A549 (cell line): Measurements from ENCODE around the gene CA7. TPM values are rescaled to one million over a fixed set of nuclear protein-coding genes. Genes with fewer than 3 reads are reported as not detected.

Experiments used
- ATAC-seq, 2 experiments: fragments of 200-7000 bp in 1 of 2; fragments of >200 bp in 1 of 2; cut with Nextera tagmentation in 1 of 2; cut with Tn5 transposase in 1 of 2; 3 replicates each; pipeline versions ENCODE4 v1.8.0 to v1.9.1; 2018 to 2020; ENCODE audit warnings: mild to moderate bottlenecking in 1 of 2, moderate library complexity in 1 of 2
- CTCF ChIA-PET: fragments of 300-600 bp; sonication (Branson Sonifier 250); formaldehyde crosslinking; extraction: SDS; loops from one replicate; lab custom pipeline; 2021; ENCODE audit warnings: antibody characterized with exemption, inconsistent platforms; lab: Yijun Ruan, JAX
- POLR2A ChIA-PET: fragments of 350-600 bp; formaldehyde crosslinking; extraction: SDS; loops from one replicate; lab custom pipeline; 2021; ENCODE audit warnings: antibody characterized with exemption, inconsistent platforms; lab: Yijun Ruan, JAX
- DNase-seq, 2 experiments: peaks; one replicate each; pipeline versions ENCODE4 v3.0.0 to v3.0.0-alpha.2; 2011 to 2016; ENCODE audit warnings: low read depth in 1 of 2, low spot score in 1 of 2
- FAIRE-seq: peaks from 2 replicates; lab custom pipeline; 2011; peaks lifted over from hg19 to GRCh38; lab: Jason Lieb, UNC
- H3K27ac ChIP-seq, 2 experiments: fragments of >200 bp; sonication (Bioruptor Twin); formaldehyde crosslinking; 3 replicates each; pipeline ENCODE4 v1.5.1; 2016 to 2017
- H3K4me1 ChIP-seq: fragments of >200 bp; sonication (Bioruptor Twin); formaldehyde crosslinking; 3 replicates; pipeline ENCODE4 v1.6.1; 2016
- H3K4me2 ChIP-seq: fragments of >200 bp; sonication (Bioruptor Twin); formaldehyde crosslinking; 3 replicates; pipeline ENCODE4 v1.6.1; 2016
- H3K4me3 ChIP-seq: fragments of >200 bp; sonication (Bioruptor Twin); formaldehyde crosslinking; 3 replicates; pipeline ENCODE4 v1.5.1; 2016
- H3K9me3 ChIP-seq: fragments of >200 bp; sonication (Bioruptor Twin); formaldehyde crosslinking; 3 replicates; pipeline ENCODE4 v1.6.1; 2016
- ATOH8 ChIP-seq: fragments of 250-450 bp; sonication (Bioruptor Pico); IDR thresholded peaks from 2 replicates; pipeline ENCODE4 v1.5.0; 2020; ENCODE audit warnings: low read depth, mild to moderate bottlenecking, moderate library complexity
- BHLHE40 ChIP-seq: IDR thresholded peaks from 2 replicates; pipeline ENCODE4 v1.6.1; 2012; ENCODE audit warnings: low read depth, low read length, inconsistent platforms
- CBX2 ChIP-seq: fragments of 200-600 bp; sonication (generic); IDR thresholded peaks from 2 replicates; pipeline ENCODE4 v1.6.1; 2016; ENCODE audit warnings: low read depth, mild to moderate bottlenecking, borderline replicate concordance
- CBX8 ChIP-seq: fragments of 200-600 bp; sonication (generic); IDR thresholded peaks from 2 replicates; pipeline ENCODE4 v1.6.1; 2016
- CHD2 ChIP-seq: fragments of 150-350 bp; IDR thresholded peaks from 2 replicates; pipeline ENCODE4 v1.6.1; 2014; ENCODE audit warnings: low read length; ENCODE audit not compliant: partially characterized antibody
- CTCF ChIP-seq: fragments of >200 bp; sonication (Bioruptor Twin); formaldehyde crosslinking; IDR thresholded peaks from 3 replicates; pipeline ENCODE4 v1.5.1; 2016
- EHF ChIP-seq: fragments of 250-450 bp; sonication (Bioruptor Pico); IDR thresholded peaks from 2 replicates; pipeline ENCODE4 v1.5.0; 2020; ENCODE audit warnings: mild to moderate bottlenecking
- EP300 ChIP-seq, 2 experiments: fragments of >200 bp; sonication (Bioruptor Twin); formaldehyde crosslinking; IDR thresholded peaks; 2 replicates in 1 of 2; 3 replicates in 1 of 2; pipeline ENCODE4 v1.6.1; 2016 to 2017
- HEYL ChIP-seq: fragments of 250-450 bp; sonication (Bioruptor Pico); IDR thresholded peaks from 2 replicates; pipeline ENCODE4 v1.8.0; 2021; ENCODE audit warnings: mild to moderate bottlenecking, moderate library complexity
- JUN ChIP-seq, 2 experiments: fragments of >200 bp; sonication (Bioruptor Twin); formaldehyde crosslinking; IDR thresholded peaks; 2 replicates in 1 of 2; 3 replicates in 1 of 2; pipeline ENCODE4 v1.6.1; 2016 to 2017
- KDM1A ChIP-seq: fragments of 200-600 bp; sonication (generic); IDR thresholded peaks from 2 replicates; pipeline ENCODE4 v1.6.1; 2016; ENCODE audit warnings: low read depth, mild to moderate bottlenecking
- KDM5A ChIP-seq: fragments of 200-600 bp; sonication (generic); IDR thresholded peaks from 2 replicates; pipeline ENCODE4 v1.6.1; 2016; ENCODE audit warnings: antibody characterized with exemption, mild to moderate bottlenecking
- MAFK ChIP-seq: fragments of 450-650 bp; IDR thresholded peaks from 2 replicates; pipeline ENCODE4 v1.6.1; 2014; ENCODE audit not compliant: partially characterized antibody
- MAZ ChIP-seq: fragments of 150-350 bp; IDR thresholded peaks from 2 replicates; pipeline ENCODE4 v1.6.1; 2014; ENCODE audit warnings: antibody characterized with exemption, low read depth, low read length, borderline replicate concordance
- MYC ChIP-seq: IDR thresholded peaks from 2 replicates; pipeline ENCODE4 v1.6.1; 2012; ENCODE audit warnings: mild to moderate bottlenecking, inconsistent platforms, low read length, improper control_type of control experiment, borderline replicate concordance
- NR3C1 ChIP-seq: fragments of >200 bp; sonication (Bioruptor Twin); formaldehyde crosslinking; IDR thresholded peaks from 3 replicates; pipeline ENCODE4 v1.6.1; 2017
- PHF8 ChIP-seq: fragments of 200-600 bp; sonication (generic); IDR thresholded peaks from 2 replicates; pipeline ENCODE4 v1.6.1; 2016; ENCODE audit warnings: low read depth, mild to moderate bottlenecking, antibody characterized with exemption, moderate library complexity, borderline replicate concordance
- POLR2A ChIP-seq: IDR thresholded peaks from 2 replicates; pipeline ENCODE4 v1.6.1; 2012; ENCODE audit warnings: mild to moderate bottlenecking, low read length
- RCOR1 ChIP-seq: fragments of 150-350 bp; IDR thresholded peaks from 2 replicates; pipeline ENCODE4 v1.6.1; 2014; ENCODE audit warnings: antibody characterized with exemption, low read length, low read depth
- SMC3 ChIP-seq: fragments of >200 bp; sonication (Bioruptor Twin); formaldehyde crosslinking; IDR thresholded peaks from 3 replicates; pipeline ENCODE4 v1.6.1; 2018; ENCODE audit warnings: inconsistent platforms
- TFCP2L1 ChIP-seq: fragments of 250-450 bp; sonication (Bioruptor Pico); IDR thresholded peaks from 2 replicates; pipeline ENCODE4 v1.5.0; 2021; ENCODE audit warnings: mild to moderate bottlenecking
- TP53 ChIP-seq: fragments of 250-450 bp; sonication (Bioruptor Pico); IDR thresholded peaks from 2 replicates; pipeline ENCODE4 v1.5.0; 2021; ENCODE audit warnings: mild to moderate bottlenecking, moderate library complexity
- USF2 ChIP-seq: fragments of 450-650 bp; IDR thresholded peaks from 2 replicates; pipeline ENCODE4 v1.6.1; 2014; ENCODE audit warnings: antibody characterized with exemption
- ZSCAN20 ChIP-seq: fragments of 250-450 bp; sonication (Bioruptor Pico); IDR thresholded peaks from 2 replicates; pipeline ENCODE4 v1.8.0; 2022; ENCODE audit warnings: mild to moderate bottlenecking, moderate library complexity
- WGBS: methylation state at CpG from one replicate; pipeline ENCODE4 v1.1.6; 2017; ENCODE audit errors: missing lambda C conversion rate; 5-methylcytosine and 5-hydroxymethylcytosine counted together
- polyA plus RNA-seq, 4 experiments: library from polyadenylated mRNA; depleted of rRNA in 3 of 4; stranded (reverse); fragments of >200 nt; fragmentation: RNase III in 1 of 4; extraction: RNeasy Plus Mini Kit Qiagen cat#74134 plus additional on column Dnase treatment in 1 of 4; gene quantifications; 2 replicates in 3 of 4; 3 replicates in 1 of 4; pipeline ENCODE4 v1.2.3, GENCODE V29; 2011 to 2017
- TF ChIP-seq, protein P1 (sequence below): fragments of 200-600 bp; sonication (generic); IDR thresholded peaks from 2 replicates; pipeline ENCODE4 v1.6.1; 2016; ENCODE audit warnings: antibody characterized with exemption, mild to moderate bottlenecking, moderate library complexity
- TF ChIP-seq, protein P2 (sequence below): IDR thresholded peaks from 2 replicates; pipeline ENCODE4 v1.6.1; 2012; ENCODE audit warnings: low read depth, borderline replicate concordance

CA7 gene
- polyA plus RNA-seq, 2 of the 4 experiments (the other 2 are of a cell fraction) = not detected

DNA sequence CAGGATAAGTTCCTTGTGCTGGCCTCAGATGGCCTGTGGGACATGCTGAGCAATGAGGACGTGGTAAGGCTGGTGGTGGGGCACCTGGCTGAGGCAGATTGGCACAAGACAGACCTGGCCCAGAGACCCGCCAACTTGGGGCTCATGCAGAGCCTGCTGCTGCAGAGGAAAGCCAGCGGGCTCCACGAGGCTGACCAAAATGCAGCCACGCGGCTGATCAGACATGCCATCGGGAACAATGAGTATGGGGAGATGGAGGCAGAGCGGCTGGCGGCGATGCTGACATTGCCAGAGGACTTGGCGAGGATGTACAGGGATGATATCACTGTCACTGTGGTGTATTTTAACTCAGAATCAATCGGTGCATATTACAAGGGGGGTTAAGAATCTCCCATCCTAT lies 41.3 kb downstream of the CA7 start:
- Histone ChIP-seq H3K27ac (no peak overlapping the region), H3K4me1 (peaks cover 13% of the 10 kb centered on the region; the same call in 2 of the 3 replicates), H3K9me3 (no peaks in the 10 kb centered on the region), H3K4me3 (no peak overlapping the region), H3K4me2 (no peak overlapping the region)
- DNase-seq (no peak), ATAC-seq (no peak), FAIRE-seq (no peak)
- POLR2A ChIA-PET = no interaction called here
- TF ChIP-seq CHD2 (no peak), HEYL (CRISPR knock-in tag) (no peak), JUN (IDR thresholded peaks at IDR 0.05) (no peak)
- CTCF ChIA-PET = interaction anchor here (0.7 to 40.8 kb wide), 6 partner anchors 10 to 69 kb away, joined by 3 to 837 read pairs (median 17); partner anchors contain the start of genes CDH16 and RRAD
- 93% methylated on average over 12 of the region's 12 CpGs for WGBS

DNA sequence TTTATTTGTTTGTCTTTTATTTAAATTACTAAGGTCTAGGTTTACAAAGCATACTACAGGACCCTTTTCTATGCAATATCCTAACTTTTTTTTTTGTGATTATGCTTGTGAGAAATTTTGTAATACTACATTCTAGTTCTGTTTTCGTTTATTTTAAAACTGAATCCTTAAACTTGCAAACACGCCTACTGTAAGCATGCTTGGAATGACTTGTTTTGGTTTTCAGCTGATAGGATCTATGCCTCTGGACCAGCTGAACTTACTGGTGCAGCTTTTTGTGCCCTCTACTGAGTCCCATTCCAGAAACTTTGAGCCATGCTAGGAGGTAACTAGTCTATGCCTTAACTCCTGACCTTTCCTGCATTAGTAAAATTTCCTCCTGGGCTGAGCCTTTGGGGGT lies 42.1 kb downstream of the CA7 start:
- TF ChIP-seq, protein P1, sequence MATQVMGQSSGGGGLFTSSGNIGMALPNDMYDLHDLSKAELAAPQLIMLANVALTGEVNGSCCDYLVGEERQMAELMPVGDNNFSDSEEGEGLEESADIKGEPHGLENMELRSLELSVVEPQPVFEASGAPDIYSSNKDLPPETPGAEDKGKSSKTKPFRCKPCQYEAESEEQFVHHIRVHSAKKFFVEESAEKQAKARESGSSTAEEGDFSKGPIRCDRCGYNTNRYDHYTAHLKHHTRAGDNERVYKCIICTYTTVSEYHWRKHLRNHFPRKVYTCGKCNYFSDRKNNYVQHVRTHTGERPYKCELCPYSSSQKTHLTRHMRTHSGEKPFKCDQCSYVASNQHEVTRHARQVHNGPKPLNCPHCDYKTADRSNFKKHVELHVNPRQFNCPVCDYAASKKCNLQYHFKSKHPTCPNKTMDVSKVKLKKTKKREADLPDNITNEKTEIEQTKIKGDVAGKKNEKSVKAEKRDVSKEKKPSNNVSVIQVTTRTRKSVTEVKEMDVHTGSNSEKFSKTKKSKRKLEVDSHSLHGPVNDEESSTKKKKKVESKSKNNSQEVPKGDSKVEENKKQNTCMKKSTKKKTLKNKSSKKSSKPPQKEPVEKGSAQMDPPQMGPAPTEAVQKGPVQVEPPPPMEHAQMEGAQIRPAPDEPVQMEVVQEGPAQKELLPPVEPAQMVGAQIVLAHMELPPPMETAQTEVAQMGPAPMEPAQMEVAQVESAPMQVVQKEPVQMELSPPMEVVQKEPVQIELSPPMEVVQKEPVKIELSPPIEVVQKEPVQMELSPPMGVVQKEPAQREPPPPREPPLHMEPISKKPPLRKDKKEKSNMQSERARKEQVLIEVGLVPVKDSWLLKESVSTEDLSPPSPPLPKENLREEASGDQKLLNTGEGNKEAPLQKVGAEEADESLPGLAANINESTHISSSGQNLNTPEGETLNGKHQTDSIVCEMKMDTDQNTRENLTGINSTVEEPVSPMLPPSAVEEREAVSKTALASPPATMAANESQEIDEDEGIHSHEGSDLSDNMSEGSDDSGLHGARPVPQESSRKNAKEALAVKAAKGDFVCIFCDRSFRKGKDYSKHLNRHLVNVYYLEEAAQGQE = no peak
- TF ChIP-seq NR3C1 = no peak
- TF ChIP-seq MAFK = no peak
- no peak for TF ChIP-seq KDM5A
- no peak for TF ChIP-seq CBX8
- TF ChIP-seq ATOH8 (CRISPR knock-in tag) = no peak
- no peak for TF ChIP-seq MYC
- no peak for TF ChIP-seq PHF8
- no peak for TF ChIP-seq EHF
- TF ChIP-seq RCOR1 = no peak
- no peak for TF ChIP-seq ZSCAN20 (CRISPR knock-in tag)
- no peak for TF ChIP-seq USF2
- no peak for TF ChIP-seq TP53 (CRISPR knock-in tag)
- TF ChIP-seq EP300 (IDR thresholded peaks at IDR 0.05) = no peak
- DNase-seq (no peak), FAIRE-seq (no peak), ATAC-seq (no peak)
- WGBS = 60% methylated on average over 2 of the region's 2 CpGs
- Histone ChIP-seq H3K4me2 (no peak overlapping the region), H3K27ac (no peak overlapping the region), H3K4me3 (no peak overlapping the region), H3K4me1 (peaks cover 11% of the 10 kb centered on the region; the same call in 2 of the 3 replicates), H3K9me3 (no peaks in the 10 kb centered on the region)
- CTCF ChIA-PET = interaction anchor here (0.7 to 40.8 kb wide), 3 partner anchors 9 to 68 kb away, joined by 4 to 837 read pairs (median 57); partner anchors contain the start of genes CDH16 and RRAD
- POLR2A ChIA-PET = no interaction called here

- TF ChIP-seq KDM1A = no peak
- TF ChIP-seq POLR2A = no peak
- TF ChIP-seq TP53 (CRISPR knock-in tag) = no peak
- no peak for TF ChIP-seq MAZ
- TF ChIP-seq, protein P2, sequence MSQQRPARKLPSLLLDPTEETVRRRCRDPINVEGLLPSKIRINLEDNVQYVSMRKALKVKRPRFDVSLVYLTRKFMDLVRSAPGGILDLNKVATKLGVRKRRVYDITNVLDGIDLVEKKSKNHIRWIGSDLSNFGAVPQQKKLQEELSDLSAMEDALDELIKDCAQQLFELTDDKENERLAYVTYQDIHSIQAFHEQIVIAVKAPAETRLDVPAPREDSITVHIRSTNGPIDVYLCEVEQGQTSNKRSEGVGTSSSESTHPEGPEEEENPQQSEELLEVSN = no peak
- TF ChIP-seq BHLHE40 = no peak
- no peak for TF ChIP-seq SMC3
- TF ChIP-seq CTCF = no peak
- no peak for TF ChIP-seq TFCP2L1 (CRISPR knock-in tag)
- TF ChIP-seq CBX2 = no peak
- TF ChIP-seq, all 56 proteins: peak for 0
- no peak overlapping the region for H3K27ac ChIP-seq
- H3K4me2 ChIP-seq = no peak overlapping the region
- no peak for DNase-seq
- WGBS = 91% methylated on average over 3 of the region's 3 CpGs
- no peak for FAIRE-seq
- H3K9me3 ChIP-seq = no peaks in the 10 kb centered on the region
- ChIA-PET CTCF (interaction anchor here (7.6 to 40.8 kb wide), 2 partner anchors 8 to 28 kb away, joined by 57 to 837 read pairs; partner anchors contain the start of genes CDH16 and RRAD), POLR2A (no interaction called here)
- peaks cover 7% of the 10 kb centered on the region; the same call in 1 of the 3 replicates for H3K4me1 ChIP-seq
- no peak for ATAC-seq
- no peak overlapping the region for H3K4me3 ChIP-seq
Observed at GRCh38 chr16:66886914-66887313, 42.7 kb downstream of the CA7 start.
